GM19043 (cell line): ENCODE data around the gene PTPRA.
"Not testable (repeated sequence)": the region's sequence is repeated elsewhere in the genome, so short reads cannot be mapped to it uniquely, and the experiment has no call there.

Experiments used
- ATAC-seq: cut with Tn5 transposase; IDR thresholded peaks from one replicate; pipeline ENCODE4 v1.9.1; 2021; ENCODE audit warnings: low read depth; ENCODE audit not compliant: unreplicated experiment

The PTPRA gene

DNA sequence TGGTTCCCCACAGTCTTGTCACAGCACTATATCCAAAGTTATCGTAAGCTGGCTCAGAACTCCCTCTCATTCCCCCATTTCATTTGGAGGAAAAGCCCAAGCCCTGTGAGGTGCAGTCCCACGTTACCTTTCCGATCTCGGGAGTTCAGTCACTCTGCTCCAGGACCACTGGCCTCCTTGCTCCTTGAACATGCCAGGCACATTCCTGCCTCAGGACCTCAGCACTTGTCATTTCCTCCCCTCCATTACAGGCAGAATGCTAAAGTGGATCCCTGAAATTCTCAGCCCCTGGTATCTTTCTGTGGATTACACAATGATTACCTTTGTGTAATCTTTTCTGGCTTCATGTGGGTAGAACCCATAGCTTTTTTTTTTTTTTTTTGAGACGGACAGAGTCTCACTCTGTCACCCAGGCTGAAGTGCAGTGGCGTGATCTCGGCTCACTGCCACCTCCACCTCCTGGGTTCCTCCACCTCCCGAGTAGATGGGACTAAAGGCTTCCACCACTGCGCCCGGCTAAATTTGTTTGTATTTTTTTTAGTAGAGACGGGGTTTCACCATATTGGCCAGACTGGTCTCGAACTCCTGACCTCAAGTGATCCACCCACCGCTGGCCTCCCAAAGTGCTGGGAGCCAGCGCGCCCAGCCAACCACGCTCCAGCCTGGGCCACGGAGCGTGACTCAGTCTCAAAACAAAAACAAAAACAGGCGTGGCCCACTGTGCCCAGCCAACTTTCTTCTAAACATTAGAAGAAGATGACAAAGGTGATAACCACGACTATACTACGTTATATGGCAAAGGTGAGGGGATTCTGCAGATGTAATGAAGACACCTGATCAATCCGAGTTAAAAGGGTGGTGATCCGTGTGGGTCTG is 194.1 kb downstream of the PTPRA start:
- ATAC-seq, result no peak

- ATAC-seq, result no peak
Observed at GRCh38 chr20:3068075-3068474, 194.8 kb downstream of the PTPRA start.

GRCh38 chr20:3068986-3069900 is 196.0 kb downstream of the PTPRA start:
- no peak for ATAC-seq

DNA sequence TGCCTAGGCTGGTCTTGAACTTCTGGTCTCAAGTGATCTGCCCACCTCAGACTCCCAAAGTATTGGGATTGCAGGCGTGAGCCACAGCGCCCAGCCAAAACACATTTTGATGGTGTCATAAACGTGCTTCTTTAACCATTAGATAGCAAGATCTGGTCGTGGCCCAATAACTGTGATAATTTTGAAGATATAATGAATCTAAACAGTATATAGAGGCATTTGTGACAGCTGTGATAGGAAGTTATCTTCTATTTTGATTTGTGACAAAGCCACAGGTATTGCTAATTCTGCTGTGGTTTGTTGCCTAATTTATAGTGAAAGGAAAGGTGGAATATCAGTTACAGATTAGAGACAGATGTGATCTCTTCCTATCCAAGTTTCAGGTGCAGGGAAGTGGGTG is 197.4 kb downstream of the PTPRA start:
- no peak for ATAC-seq

- no peak for ATAC-seq
Observed at GRCh38 chr20:3071266-3071609, 198.0 kb downstream of the PTPRA start.

DNA sequence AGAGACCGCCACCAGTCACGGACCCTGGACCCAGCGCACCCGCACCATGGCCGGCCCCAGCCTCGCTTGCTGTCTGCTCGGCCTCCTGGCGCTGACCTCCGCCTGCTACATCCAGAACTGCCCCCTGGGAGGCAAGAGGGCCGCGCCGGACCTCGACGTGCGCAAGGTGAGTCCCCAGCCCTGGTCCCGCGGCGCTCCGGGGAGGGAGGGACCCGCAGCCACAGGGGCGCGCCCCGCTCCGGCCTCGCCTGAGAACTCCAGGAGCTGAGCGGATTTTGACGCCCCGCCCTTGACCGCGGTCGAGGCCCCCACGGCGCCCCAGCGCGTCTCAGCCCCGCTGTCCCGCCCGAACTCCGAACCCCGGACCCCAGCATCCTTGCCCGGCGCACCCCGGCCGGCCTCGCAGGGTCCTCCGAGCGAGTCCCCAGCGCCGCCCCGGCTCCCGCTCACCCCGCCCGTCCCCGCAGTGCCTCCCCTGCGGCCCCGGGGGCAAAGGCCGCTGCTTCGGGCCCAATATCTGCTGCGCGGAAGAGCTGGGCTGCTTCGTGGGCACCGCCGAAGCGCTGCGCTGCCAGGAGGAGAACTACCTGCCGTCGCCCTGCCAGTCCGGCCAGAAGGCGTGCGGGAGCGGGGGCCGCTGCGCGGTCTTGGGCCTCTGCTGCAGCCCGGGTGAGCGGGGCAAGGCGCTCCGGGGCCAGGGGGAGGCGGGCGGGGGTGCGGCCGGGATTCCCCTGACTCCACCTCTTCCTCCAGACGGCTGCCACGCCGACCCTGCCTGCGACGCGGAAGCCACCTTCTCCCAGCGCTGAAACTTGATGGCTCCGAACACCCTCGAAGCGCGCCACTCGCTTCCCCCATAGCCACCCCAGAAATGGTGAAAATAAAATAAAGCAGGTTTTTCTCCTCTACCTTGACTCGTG is 198.6 kb downstream of the PTPRA start, which contains the start of gene OXT:
Gene OXT (plus strand): TSS at position 11 of the 920 bp plus-strand sequence. CDS start 36 bp downstream, at position 47.
- no peak for ATAC-seq

DNA sequence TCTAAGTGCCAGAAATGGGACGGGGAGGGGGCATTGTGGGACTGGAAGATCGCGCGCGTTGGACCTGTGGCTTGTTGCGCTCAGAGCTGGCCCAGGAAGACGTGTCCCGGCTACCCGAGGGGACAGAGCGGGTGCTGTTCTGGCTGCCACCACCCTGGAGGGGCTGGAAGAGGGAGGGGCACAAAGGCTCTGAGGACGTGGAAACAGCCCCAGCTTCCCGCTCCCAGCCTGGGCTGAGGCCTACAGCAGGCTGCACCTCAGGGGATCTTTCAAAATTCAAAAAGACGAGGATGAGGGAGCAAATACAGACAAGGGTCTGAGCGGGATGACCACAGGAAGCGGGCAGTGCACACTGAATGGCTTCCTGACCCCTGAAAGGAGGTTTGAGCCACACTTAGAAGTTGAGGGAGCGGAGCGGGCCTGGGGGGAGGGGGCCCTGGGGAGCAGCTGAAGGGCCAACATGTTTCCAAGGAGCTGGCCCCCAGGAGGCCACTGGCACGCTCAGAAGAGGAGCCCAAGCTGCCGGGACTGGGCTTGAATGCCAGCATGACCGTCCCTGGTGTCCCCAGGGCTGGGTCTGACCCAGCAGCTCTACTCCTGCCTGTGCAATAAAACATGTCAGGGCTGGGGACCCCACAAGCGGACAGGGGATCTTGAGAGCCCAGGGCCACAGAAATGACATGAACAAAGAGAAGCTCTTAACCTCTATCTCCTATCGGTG is 199.4 kb downstream of the PTPRA start:
- ATAC-seq, result no peak

GRCh38 chr20:3073251-3073643 is 200.0 kb downstream of the PTPRA start:
- not testable (repeated sequence) for ATAC-seq

DNA sequence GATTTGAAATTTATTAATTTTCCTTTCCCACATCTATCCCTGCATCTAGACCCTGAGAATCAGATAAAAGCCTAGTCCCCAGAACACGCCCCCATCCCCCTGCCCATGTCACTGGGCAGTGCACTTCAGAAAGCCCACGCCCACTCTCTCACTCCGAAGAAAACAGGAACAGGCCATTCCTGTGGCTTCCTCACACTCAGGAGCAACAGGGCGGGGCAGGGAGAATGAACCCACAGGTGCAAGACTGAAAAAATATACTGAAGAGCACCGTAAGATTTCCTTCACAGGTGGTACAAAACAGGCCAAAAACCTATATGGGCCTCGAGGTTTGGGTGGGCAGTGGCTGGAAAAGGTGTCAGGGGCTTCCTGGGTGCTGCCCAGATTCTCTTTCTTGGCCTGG is 201.5 kb downstream of the PTPRA start:
- no peak for ATAC-seq

- ATAC-seq, result not testable (repeated sequence)
Observed at GRCh38 chr20:3075315-3075714, 202.0 kb downstream of the PTPRA start.

DNA sequence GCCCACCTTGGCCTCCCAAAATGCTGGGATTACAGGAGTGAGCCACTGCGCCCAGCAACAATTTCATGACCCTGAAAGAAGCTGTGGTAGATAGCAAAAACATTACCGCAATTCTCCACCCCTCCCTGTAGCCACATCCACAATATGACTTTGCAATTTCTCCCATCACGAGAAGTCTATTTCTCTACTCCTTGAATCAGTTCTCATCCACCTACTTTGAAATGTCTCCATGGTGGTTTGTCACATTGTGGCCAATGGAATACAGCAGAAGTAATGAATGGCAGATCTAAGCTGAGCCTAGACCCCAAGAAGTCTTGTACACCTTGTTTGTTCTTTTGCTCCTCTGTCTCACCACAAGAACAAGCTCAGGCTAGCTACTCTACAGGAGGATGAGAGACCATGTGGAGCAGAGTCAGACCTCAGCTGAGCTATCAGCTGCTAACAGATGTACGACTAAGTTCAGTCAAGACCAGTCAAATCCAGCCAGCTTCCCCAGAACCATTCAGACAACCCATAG is 204.4 kb downstream of the PTPRA start:
- no peak for ATAC-seq

- no peak for ATAC-seq
Observed at GRCh38 chr20:3080939-3081388, 207.7 kb downstream of the PTPRA start.

- ATAC-seq, result no peak
Observed at GRCh38 chr20:3081641-3082040, 208.4 kb downstream of the PTPRA start.

DNA sequence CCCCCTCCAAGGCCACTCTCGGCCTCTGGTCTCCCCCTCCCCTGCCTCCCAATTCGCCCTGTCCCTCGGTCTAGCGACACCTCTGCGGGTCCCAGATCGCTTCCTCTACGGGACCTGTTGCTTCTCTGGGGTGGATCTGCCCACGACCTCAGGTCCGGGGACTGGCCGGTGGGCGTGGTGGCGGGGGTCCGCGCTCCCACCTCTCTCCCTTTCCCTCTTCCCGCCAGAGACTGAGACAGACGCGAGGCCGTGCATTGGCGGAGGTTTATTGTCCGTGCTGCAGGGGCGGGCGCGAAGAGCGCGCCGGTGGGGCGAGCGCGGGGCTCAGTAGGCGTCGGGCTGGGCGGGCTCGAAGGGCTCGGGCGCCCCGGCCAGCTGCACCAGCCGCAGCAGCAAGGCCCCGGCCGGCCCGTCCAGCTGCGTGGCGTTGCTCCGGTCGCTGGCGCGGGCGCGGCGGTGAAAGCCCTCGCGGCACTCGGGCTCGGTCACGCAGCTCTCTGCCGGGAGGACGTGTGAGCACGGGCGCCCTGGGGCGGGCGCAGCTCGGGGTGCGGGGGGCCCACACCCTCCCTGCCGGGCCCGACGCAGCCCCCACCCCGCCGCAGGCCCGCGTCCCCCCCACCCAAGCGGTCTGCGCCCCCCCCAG is 209.1 kb downstream of the PTPRA start:
- ATAC-seq, result no peak

DNA sequence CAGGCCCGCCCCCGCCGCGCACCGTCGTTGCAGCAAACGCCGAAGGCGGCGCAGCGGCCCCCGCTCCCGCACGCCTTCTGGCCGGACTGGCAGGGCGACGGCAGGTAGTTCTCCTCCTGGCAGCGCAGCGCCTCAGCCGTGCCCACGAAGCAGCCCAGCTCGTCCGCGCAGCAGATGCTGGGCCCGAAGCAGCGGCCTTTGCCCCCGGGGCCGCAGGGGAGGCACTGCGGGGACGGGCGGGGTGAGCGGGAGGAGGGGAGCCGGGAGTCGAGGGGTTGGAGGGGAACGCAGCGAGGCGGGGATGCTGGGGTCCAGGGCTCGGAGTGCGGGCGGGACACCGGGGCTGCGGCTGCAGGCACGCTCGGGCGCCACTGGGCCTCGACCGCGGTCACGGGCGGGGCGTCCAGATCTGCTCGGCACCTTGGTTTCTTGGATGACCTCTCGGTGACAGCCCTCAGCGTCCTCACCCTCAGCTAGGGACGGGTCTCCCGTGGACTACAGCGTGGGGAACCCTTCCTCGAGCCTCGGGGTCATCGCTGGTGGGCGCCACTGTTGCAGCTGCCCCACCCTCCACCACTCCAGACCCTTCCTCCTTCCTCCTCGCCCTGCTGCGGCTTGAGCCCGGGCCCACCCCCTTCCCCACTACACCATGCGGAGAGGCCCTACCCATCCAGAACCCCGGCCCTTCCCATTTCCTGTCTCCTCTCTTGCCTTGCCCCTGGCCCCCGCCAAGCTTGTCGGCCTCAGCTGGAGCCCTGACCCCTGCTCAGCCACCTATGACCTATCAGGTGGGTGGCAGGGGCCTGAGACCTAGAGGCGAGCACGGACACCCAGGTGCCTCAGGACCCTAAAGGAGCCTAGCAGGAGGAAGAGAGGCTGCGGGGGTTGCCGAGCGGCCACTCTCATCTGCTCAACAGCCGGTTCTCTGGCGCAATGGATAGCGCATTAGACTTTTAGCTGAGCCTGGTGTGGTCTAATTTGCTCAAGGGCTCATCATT is 210.0 kb downstream of the PTPRA start:
- no peak for ATAC-seq

DNA sequence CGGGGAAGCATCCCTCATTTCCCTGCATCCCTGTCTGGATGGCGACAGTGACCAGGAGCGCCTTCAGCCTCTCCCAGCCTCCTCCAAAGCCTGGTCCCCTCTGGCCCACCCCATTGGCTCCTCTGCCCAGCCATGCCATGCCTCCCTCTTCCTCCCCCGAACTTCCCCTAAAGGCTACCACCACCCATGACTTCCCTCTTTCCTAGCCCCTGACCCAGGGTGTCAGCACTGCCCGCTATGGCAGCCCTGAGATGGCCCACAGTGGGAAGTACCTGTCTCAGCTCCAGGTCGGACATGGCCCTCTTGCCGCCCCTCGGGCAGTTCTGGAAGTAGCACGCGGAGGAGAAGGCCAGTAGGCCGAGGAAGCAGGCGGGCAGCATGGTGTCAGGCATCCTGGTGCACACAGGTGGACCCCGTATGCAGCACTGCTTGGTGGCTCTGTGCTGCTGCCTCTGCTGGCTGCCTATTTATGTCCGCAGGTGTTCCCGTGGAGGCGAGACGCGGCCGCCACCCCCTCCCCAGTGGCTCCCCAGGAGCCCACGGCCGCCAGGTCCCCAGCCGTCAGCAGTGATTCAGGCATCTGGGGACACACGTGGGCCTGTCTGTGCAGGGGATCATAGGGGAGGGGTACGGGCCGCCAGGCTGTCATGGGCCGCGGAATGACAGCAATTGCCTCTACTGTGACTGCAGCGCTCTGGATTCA is 211.2 kb downstream of the PTPRA start, which contains the start of gene AVP:
Gene AVP (minus strand): TSS at position 442 of the 703 bp plus-strand sequence. CDS start 50 bp downstream, at position 392.
- no peak for ATAC-seq

- ATAC-seq, result no peak
Observed at GRCh38 chr20:3084986-3085360, 211.7 kb downstream of the PTPRA start.
